IPS-NIHi7 (cell line): ENCODE results near the gene NHS.

Experiments used
- DNase-seq: peaks from one replicate; pipeline ENCODE4 v3.0.0; 2012; ENCODE audit warnings: mixed read lengths; ENCODE audit errors: extremely low spot score

Gene NHS

GRCh38 chrX:17674601-17675000 lies 299.6 kb downstream of the NHS start:
- DNase-seq = no peak

DNA sequence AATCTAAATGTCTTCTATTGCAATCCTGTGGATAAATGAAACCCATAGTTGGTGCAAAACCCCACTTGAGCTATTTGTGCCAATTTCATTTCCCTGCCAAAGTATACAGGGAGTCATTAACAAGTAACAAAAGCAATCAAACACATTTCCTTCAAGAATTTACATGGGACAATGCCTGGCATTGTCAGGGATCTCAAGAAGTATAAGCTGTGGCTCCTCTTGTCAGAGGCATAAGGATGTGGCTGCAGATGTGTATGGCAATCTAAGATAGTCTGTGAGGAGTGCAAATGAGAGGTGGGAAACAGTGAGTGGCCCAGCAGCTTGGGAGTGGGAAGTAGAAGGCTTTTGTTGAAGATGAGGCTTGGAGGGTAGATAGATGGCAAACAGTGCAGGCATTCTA lies 304.3 kb downstream of the NHS start:
- DNase-seq = no peak

GRCh38 chrX:17679820-17680219 lies 304.8 kb downstream of the NHS start:
- no peak for DNase-seq

DNA sequence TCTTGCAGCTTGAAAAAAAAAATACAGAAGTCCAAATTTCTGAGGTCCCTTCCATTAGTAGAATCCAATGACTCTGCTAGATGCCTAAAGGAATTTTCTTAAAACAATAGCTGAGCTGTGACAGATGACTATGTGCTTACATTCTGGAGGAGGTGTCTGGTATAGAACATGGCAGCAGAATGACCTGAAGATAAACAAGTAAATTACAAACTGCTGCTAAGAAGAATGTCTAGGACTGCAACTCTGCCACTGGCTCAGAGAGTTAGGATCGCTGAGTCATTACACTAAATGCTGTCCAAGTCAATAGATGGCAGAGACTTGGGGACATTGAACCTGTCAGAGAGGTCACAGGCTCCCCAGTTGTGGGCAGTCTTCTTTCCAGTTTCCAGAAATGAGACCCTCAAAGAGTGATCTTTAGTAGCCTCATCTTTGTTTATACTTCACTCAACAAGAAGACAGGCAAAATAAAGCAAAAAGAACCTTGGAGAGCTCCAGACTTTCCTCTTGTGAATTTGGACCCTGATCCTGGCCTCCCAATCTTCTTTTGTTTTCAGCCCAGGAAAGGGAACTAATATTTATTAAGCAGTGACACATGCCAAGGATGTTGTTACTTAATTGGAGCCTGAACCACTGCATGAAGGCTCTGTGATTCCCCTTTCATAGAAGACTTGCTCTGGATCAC lies 305.9 kb downstream of the NHS start:
- DNase-seq = no peak

GRCh38 chrX:17682259-17682658 lies 307.3 kb downstream of the NHS start:
- DNase-seq = no peak

GRCh38 chrX:17685026-17685425 lies 310.0 kb downstream of the NHS start:
- DNase-seq = no peak

- DNase-seq = no peak
Observed at GRCh38 chrX:17687648-17688047, 312.6 kb downstream of the NHS start.

GRCh38 chrX:17689971-17690409 lies 315.0 kb downstream of the NHS start:
- peak; percentile 62 for DNase-seq

GRCh38 chrX:17692709-17693346 lies 317.8 kb downstream of the NHS start:
- peak; percentile 64 for DNase-seq

- DNase-seq = no peak
Observed at GRCh38 chrX:17697191-17697590, 322.2 kb downstream of the NHS start.

GRCh38 chrX:17700976-17701375 lies 326.0 kb downstream of the NHS start:
- DNase-seq = no peak

- DNase-seq = no peak
Observed at GRCh38 chrX:17703201-17703600, 328.2 kb downstream of the NHS start.

- DNase-seq = no peak
Observed at GRCh38 chrX:17705211-17705610, 330.2 kb downstream of the NHS start.

DNA sequence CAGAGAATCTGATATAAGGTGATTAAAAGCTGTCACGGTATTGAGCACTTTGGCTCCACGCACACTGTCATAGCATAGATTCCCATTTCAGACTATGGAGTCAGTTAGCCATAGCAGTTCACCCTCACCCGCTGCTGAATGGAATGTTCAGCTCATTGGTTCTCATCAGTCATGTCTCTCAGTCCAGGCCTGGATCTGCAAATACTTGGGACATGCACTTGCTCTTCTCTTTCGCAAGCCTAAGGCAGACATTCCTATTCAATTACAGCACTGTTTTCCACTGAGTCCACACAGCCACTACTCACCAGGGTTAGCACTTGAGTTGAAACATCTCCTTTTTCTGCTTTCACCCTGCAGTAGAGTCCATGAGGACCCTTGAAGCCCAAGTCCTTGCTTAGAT lies 331.7 kb downstream of the NHS start:
- no peak for DNase-seq

GRCh38 chrX:17707731-17708130 lies 332.7 kb downstream of the NHS start:
- DNase-seq = no peak

GRCh38 chrX:17710871-17711301 lies 335.9 kb downstream of the NHS start:
- DNase-seq = no peak

DNA sequence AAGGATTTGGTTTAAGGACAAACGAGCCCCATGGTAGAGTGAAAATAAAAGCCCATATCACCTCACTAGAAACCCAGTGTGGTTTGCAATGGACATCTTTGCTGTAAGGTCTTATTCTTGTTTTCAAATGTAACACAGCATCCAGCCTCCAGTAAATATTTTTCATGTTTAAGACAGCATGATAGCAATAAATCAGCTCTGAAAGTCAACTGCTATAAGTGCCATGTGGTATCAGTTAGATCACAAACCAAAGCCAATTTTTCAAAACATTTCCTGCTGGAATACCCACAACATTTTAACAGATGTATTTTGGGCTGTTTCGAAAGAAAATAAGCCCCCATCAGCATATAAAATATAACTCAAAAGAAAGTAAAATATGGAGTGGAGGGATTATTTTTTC lies 338.3 kb downstream of the NHS start:
- DNase-seq = no peak

GRCh38 chrX:17718649-17719165 lies 343.7 kb downstream of the NHS start:
- DNase-seq = no peak

DNA sequence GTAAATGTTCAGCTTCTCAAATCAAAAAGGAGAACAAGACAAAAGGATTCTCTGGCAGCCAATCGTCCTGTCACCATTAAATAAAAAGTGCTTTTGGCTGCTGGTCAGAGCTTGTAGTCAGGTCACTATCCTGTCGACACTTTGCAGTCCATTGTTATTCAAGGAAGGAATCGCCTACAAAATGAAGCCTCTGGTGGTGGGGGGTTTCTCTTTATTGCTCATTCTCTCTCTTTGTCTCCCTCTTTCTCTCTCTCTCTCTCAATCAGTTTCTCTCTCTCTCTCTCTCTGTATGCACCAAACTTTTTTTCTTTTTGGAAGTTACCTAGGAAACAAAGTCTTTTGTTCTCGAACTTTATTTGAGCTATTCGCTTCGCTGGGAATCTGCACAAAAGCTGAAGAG lies 344.7 kb downstream of the NHS start:
- DNase-seq = peak; percentile 59

DNA sequence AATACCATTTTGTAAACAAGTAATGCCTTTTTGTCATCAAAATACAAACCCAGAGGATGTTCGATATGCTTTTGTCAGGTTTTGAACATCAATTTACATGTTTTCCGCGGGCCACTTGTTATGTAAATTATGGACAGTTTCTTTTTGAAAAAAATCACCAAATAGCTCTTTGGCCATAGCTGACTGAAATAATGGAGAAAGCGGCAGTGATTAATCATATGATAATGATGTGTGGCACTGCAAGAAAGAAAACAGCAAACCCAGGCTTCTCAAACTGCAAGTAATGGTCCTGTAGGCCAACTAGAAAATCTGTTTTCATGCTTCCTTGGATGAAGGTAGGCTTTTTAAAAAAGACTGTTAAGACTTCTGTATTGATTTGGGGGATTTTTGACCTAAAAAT lies 346.7 kb downstream of the NHS start:
- no peak for DNase-seq

DNA sequence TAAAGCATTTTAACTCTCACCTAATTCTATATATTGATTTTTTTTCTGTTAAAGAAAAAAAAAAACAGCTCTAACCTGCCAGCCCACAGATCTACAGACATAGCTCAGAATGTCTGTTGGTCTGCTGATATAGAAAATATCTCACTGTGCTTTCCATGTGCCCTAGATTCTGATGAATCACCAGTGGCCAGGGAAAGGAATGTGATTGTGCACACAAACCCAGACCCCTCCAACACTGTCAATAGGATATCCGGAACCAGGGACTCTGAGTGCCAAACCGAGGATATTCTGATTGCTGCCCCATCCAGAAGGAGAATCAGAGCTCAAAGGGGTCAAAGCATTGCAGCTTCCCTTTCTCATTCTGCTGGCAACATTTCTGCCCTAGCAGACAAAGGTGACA lies 350.2 kb downstream of the NHS start:
- DNase-seq = no peak

DNA sequence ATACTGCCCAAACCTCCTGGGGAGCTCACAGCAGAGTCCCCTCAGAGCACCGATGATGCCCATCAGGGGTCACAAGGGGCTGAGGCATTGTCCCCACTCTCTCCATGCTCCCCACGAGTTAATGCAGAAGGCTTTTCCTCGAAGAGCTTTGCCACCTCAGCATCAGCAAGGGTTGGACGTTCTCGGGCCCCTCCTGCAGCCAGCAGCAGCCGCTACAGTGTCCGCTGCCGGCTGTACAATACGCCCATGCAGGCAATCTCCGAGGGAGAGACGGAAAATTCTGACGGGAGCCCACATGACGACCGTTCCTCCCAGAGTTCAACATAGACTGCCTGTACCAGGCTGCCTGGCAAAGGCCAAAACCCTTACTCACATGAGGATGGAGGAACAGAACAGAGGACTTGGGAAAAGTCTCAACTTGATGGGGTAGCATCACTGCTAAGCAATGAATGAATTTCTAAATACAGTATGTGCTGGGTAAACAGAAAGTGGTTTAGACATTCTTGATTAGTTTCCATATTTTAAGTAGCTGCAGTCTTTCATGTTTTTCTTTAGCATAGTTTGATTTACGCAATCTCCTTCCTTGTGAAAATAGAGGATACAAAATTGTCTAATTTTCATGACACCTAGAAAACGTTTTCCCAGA lies 357.3 kb downstream of the NHS start:
- DNase-seq = no peak

GRCh38 chrX:17735406-17735805 lies 360.4 kb downstream of the NHS start:
- DNase-seq = no peak
